ENCODE measurements around the gene C11orf54. TPM values are rescaled to one million over a fixed set of nuclear protein-coding genes. Genes with fewer than 3 reads are reported as not detected.

The C11orf54 gene
- total RNA-seq, 1 donor: 30.6 TPM

DNA sequence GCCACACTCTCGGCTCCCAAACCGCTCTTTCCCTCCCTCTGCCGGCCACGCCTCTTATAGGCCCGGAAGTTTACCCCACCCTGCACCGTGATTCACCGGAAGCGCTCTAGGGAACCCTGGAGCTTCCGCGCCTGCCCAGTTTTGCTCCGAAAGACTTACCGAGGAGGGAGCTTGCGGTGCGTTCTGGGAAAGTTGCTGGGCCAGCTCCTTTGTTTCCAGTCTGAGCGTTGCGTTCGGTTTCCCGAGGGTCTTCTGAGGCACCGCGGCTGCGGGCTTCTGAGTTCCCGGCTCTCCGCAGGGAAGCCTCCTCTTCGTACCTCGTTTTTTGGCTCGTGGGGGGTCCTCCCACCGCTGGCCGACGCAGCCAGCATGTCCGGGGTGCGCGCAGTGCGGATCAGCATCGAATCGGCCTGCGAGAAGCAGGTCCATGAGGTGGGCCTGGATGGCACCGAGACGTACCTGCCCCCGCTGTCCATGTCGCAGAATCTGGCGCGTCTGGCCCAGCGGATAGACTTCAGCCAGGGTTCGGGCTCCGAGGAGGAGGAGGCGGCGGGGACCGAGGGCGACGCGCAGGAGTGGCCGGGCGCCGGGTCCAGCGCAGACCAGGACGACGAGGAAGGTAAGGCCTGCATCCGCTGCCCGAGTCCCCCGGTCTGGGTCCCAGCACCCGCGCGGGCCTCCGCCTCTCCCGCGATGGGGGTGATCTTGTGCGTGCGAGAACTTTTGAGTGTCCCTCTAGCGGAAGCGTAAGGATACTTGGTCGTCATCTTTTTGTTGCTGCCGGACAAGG lies 42.9 kb downstream of the C11orf54 start, which contains the start of gene MED17:
Gene MED17, plus strand, starts transcription at position 138 of the 790 bp plus-strand sequence. Its CDS starts 232 bp downstream, at position 370.
- peak; percentile 90 for DNase-seq (ENCODE audit: low read depth)
- H3K4me3 ChIP-seq (ENCODE audit: low read depth, low read length): peak within 1 kb of the TSS; percentile 97
- TF ChIP-seq, protein P1, sequence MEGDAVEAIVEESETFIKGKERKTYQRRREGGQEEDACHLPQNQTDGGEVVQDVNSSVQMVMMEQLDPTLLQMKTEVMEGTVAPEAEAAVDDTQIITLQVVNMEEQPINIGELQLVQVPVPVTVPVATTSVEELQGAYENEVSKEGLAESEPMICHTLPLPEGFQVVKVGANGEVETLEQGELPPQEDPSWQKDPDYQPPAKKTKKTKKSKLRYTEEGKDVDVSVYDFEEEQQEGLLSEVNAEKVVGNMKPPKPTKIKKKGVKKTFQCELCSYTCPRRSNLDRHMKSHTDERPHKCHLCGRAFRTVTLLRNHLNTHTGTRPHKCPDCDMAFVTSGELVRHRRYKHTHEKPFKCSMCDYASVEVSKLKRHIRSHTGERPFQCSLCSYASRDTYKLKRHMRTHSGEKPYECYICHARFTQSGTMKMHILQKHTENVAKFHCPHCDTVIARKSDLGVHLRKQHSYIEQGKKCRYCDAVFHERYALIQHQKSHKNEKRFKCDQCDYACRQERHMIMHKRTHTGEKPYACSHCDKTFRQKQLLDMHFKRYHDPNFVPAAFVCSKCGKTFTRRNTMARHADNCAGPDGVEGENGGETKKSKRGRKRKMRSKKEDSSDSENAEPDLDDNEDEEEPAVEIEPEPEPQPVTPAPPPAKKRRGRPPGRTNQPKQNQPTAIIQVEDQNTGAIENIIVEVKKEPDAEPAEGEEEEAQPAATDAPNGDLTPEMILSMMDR (IDR thresholded peaks at IDR 0.05; ENCODE audit: insufficient read depth, low read length): peak; percentile 53

DNA sequence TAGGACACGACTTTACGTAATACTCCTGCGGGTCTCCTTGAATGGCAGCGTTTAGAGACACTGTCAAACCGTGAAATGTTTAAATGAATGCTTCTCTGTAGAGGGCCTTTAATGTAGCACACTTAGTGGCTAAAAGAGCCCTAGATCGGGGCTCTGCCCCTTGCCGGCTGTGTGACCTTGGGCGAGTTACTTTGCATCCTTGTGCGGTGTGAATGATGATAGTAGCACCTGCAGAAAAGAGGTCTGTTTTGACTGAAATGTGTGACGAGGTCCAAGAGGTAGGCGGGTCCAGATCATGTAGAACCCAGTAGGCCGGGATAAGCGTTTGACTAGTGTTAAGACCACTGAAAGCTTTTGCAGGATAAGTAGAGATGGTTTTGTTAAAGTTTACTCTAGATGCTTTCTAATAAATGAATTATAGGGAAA lies 43.5 kb downstream of the C11orf54 start:
- H3K4me3 ChIP-seq (ENCODE audit: low read depth, low read length): peak overlapping the region; percentile 97
- peak; percentile 10 for DNase-seq (ENCODE audit: low read depth)
- TF ChIP-seq, protein P1 (IDR thresholded peaks at IDR 0.05; ENCODE audit: insufficient read depth, low read length): no peak

DNA sequence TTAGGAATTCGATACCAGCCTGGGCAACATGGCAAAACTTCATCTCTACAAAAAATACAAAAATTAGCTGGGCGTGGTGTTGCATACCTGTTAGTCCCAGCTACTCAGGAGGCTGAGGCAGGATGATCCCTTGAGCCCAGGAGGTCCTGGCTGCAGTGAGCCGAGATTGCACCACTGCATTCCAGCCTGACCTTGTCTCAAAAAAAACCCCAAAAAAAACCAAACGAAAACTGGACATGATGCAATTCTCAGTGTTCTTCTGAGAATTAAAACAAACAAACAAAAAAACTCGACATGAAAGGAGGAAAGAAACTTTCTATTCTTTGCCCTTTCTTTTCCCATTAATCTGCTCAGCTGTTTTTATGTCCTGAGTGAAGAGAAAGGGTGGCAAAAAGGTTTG lies 50.0 kb downstream of the C11orf54 start:
- DNase-seq (ENCODE audit: low read depth): no peak
- TF ChIP-seq, protein P1 (IDR thresholded peaks at IDR 0.05; ENCODE audit: insufficient read depth, low read length): no peak

DNA sequence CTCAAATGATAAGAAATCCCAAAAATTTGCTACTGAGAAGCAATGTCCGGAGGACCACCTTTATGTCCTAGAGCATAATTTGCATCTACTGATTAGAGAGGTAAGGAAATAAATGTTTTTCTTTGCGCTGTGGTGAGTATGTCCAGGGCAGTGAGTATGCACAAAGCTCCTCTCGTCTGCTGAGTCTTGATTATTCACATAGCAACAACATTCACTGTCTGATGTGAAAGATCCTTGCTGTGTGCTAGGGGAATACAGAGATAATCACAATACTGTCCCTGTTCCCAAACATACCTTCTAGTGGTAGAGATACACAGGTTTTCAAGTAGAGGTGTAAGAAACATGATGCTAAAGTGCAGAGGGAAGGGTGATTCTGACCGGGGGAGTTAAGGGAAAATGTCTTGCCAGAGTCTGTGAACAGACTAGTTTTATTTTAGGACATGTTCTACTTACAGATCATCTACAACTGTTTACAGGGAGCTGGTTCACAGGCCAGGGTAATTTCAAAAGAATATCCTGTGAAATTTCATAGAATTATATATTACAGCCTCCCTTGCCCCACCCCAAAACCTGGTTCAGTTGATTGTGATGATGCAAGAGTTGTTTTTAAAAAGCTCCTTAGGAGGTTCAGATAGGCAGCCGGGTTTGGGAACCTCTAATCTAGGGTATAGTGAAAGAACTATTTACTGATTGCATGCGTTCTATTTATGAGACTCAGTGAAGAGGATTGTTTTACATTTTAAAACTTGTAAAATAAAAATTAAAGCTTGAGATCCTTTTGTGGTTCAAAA lies 55.2 kb downstream of the C11orf54 start:
- TF ChIP-seq, protein P1 (IDR thresholded peaks at IDR 0.05; ENCODE audit: insufficient read depth, low read length): no peak
- no peak for DNase-seq (ENCODE audit: low read depth)
- no peak overlapping the region for H3K4me3 ChIP-seq (ENCODE audit: low read depth, low read length)

More for the DNA sequence above, 50.0 kb downstream of the C11orf54 start:
- H3K4me3 ChIP-seq (ENCODE audit: low read depth, low read length): no peak overlapping the region

DNA sequence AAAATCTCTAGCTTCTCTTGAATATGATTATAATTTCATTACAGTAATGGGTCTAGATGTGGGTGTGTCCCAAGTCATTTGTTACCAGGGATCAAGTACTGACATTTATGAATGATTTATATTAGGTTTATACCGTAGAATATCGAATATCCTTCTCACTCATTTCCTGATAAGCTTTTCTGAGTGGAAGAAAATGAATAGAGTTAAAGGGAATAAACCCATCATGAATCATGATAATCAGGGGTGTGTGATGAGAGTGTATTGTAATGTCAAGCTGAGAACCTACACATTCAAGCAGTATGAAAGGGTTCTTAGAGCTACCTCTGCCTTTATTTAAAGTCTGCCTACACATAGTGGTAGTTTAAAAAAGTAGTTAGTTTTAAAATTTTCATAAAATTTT lies 59.9 kb downstream of the C11orf54 start:
- TF ChIP-seq, protein P1 (IDR thresholded peaks at IDR 0.05; ENCODE audit: insufficient read depth, low read length): no peak
- H3K4me3 ChIP-seq (ENCODE audit: low read depth, low read length): no peak overlapping the region
- DNase-seq (ENCODE audit: low read depth): no peak

DNA sequence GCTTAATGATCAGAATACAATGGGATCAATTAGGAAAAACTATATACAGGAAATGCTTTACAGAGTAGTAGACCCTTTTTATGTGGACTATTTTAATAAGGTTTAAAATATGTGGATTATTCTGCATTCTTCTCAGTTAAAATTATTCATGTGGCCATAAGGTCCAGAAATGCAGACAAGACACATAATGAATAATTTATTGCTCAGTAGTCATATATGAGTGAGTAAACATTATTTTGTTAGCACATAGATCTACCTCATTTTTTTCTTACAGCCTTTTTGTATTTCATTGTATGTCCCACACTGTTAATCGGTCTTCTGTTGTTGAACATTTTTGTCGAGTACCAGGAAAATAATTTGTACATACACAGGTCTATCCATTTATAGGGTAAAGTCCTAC lies 63.4 kb downstream of the C11orf54 start:
- H3K4me3 ChIP-seq (ENCODE audit: low read depth, low read length): no peak overlapping the region
- DNase-seq (ENCODE audit: low read depth): no peak
- TF ChIP-seq, protein P1 (IDR thresholded peaks at IDR 0.05; ENCODE audit: insufficient read depth, low read length): no peak
